SK-N-MC (cell line): ENCODE measurements around the gene PDCD11.

Experiments
- EZH2 ChIP-seq: fragments of 200-600 bp; sonication (generic); IDR thresholded peaks from one replicate; pipeline ENCODE4 v1.6.1; 2017; ENCODE audit warnings: antibody characterized with exemption
- FOXP2 ChIP-seq: optimal IDR thresholded peaks from 2 replicates; pipeline ENCODE3; 2011; ENCODE audit warnings: mild to moderate bottlenecking, moderate library complexity; ENCODE audit not compliant: insufficient read depth; ENCODE audit errors: extremely low read length, control extremely low read depth
- POLR2AphosphoS5 ChIP-seq: IDR thresholded peaks from 2 replicates; pipeline ENCODE4 v1.6.1; 2012; ENCODE audit warnings: mild to moderate bottlenecking, low read depth, low read length, borderline replicate concordance

GRCh38 chr10:103395754-103396066 is 716 bp upstream of the PDCD11 start:
- no peak for TF ChIP-seq POLR2AphosphoS5
- TF ChIP-seq EZH2, result no peak
- no peak for TF ChIP-seq FOXP2
